Measurements from ENCODE around the gene RILPL1.
"Not testable (repeated sequence)": the region's sequence is repeated elsewhere in the genome, so short reads cannot be mapped to it uniquely, and the experiment has no call there.

RILPL1 gene

DNA sequence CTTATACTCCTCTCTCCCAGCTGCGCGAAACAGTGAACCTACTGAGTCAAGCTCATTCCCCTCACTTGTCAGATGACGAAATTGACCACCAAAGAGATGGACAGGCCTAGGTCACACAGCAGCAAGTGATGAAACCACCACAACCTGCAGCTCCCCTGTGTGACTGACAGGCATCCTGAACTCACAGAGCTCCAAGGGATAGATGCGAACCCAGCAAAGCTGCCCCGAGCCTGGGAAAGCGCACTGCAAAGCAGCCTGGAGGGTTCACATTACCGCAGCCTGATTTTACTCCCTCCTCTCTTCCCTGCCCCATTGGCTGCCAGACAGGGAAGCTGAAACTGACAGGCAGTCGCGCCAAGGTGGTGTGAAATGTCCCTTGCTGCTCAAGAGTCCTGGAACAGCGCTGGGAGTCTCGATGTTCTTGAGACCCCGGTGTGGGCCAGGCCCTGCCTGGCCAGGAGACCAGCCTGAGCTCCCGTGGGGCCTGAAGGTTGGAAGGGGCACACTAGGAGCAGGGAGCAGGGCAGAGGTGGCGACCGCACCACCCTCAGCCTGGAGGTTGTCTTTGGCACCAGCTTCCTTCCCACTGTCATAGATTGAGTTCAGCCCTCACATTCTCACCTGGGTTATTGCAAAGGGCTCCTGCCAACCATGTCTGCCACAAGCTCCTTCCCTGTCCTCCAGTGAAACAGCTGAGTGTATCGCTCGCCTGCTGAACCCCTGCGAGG lies 39.2 kb downstream of the RILPL1 start:
- DNase-seq = no peak

DNA sequence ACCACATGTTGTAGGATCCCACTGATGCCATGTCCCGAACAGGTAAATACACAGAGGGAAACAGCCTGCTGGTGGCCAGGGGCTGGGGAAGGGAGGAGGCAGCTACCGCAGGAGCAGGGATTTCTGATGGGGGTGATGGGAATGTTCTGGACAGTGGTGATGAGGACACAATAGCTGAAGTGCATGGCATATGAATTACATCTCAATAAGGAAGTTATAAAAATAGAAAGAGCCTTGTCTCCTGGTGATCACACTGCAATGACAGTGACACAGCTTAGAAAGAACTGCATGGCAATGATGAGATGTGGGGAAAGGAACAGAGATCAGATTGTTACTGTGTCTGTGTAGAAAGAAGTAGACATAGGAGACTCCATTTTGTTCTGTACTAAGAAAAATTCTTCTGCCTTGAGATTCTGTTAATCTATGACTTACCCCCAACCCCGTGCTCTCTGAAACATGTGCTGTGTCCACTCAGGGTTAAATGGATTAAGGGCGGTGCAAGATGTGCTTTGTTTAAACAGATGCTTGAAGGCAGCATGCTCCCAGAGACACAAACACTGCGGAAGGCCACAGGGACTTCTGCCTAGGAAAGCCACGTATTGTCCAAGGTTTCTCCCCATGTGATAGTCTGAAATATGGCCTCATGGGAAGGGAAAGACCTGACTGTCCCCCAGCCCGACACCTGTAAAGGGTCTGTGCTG lies 41.0 kb downstream of the RILPL1 start:
- DNase-seq = not testable (repeated sequence)

GRCh38 chr12:123491481-123491880 lies 42.0 kb downstream of the RILPL1 start:
- DNase-seq = no peak

- DNase-seq = no peak
These were observed 42.5 kb downstream of the RILPL1 start for GRCh38 chr12:123491056-123491455.

DNA sequence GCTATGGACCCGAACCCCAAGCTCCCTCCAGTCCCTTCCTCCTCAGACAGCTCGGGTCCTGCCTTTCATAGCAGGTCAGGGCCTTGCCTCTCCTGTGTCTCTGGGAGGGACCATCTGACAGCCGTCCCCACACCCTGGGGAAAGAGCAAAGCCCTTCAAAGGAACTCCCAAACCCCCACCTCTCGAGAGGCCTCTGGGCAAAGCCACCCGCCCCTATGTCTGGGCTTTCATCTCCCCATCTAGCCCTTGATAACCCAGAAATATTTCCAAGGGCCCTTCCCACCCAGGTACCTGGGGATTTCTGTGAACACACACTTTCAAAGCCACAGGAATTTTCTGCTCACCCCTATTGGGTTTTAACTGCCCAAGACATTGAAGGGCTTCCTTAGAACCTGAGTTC lies 43.4 kb downstream of the RILPL1 start:
- DNase-seq = no peak

DNA sequence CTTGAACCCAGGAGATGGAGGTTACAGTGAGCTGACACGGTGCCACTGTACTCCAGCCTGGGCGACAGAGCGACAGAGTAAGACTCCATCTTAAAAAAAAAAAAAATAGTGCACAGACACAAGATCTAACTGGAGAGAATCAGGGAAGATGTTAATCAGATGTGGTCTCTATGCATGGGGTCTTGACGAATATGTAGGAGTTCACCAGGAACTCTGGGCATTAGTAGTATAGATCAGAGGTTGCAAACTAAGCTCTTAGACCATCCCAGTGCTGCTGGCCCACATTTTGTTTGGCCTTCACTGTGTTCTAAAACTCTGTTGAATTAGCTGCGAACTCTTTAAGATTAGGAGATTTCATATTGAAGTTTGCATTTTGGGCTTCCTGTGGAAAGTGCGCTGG lies 43.9 kb downstream of the RILPL1 start:
- no peak for DNase-seq

- no peak for DNase-seq
These were observed 44.8 kb downstream of the RILPL1 start for GRCh38 chr12:123488539-123489230.

DNA sequence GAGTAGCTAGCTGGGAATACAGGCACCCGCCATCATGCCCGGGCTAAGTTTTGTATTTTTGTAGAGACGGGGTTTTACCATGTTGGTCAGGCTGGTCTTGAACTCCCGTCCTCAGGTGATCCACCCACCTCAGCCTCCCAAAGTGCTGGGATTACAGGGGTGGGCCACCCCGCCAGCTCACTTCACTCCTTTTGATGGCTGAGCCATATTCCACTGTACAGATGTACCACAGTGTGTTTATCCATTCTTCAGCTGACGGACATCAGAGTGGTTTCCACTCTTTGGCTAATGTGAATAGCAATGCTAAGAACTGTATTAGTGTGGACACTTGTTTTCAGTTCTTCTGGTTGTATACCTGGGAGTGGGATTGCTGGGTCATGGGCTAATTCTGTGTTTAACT lies 46.1 kb downstream of the RILPL1 start:
- no peak for DNase-seq

- DNase-seq = no peak
These were observed 47.8 kb downstream of the RILPL1 start for GRCh38 chr12:123485756-123486155.

GRCh38 chr12:123483602-123484248 lies 49.8 kb downstream of the RILPL1 start:
- DNase-seq = no peak

- no peak for DNase-seq
These were observed 50.6 kb downstream of the RILPL1 start for GRCh38 chr12:123482876-123483275.

DNA sequence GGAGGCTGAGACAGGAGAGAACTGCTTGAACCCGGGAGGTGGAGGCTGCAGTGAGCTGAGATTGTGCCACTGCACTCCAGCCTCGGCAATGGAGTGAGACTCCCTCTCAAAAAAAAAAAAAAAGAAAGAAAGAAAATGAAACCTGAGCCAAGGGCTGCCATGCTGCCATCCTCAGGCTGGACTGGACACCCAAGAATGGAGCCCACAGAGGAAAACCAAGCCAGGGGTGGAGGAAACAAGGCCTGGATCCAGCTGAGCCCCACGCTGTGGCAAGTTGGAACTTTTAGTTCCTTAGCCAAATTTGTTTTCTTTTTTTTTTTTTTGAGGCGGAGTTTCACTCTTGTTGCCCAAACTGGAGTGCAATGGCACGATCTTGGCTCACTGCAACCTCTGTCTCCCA lies 52.3 kb downstream of the RILPL1 start:
- not testable (repeated sequence) for DNase-seq

DNA sequence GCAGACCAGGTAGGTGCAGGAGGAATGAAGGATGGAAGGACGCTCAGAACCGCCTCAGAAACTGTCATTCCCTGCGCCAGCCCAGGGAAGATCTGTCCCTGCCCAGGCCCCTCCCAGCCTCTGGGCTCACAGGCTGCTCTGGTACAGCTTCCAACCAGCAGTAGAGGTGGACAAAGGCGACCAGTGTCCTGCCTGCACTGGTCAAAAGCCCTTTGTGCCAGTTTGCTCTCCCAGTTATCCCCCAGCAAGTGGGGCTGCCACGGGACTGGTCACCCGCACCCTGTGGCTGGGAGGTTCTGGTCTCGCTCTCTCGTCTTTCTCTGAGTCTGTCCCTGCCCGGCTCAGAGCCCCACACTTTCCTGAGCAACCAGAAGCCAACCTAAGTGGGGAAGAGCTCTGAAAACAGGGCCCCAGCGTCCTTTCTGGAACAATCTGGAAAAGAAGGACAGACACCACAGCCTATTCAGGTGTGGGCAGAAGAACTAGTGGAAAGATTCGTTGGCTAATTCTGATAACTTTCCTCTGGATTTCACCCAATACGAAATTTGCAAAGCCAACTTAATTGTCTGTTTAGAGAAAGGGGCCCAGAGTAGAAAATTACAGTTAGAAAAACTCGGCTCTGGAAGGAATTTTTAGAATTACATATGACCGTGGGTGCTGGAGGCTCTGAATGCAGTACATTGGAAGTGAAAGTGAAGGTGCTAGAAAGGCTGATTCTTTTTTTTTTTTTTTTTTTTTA lies 53.9 kb downstream of the RILPL1 start:
- no peak for DNase-seq

GRCh38 chr12:123478762-123479161 lies 54.8 kb downstream of the RILPL1 start:
- no peak for DNase-seq

GRCh38 chr12:123478069-123478468 lies 55.5 kb downstream of the RILPL1 start:
- DNase-seq = no peak

DNA sequence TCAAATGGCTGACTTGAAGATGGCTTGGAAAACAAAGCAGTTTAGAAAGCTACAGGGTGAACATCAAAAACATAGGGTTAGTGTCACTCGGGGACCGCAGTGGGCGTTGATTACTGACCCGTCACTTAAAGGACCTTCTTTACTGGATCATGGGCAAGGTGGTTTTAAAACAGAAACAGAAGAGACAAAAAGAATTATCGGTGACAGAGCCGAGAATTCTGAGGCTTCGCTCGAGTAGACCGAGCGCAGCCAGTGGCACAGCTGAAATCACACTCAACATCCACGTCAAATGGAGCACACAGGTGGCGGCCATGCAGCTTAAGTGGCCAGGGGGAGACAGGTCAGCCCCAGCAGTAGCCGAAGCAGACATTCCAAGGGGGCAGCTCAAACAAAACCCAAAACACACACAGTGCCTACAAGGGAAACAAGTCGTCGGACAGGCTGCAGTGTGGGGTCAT lies 58.2 kb downstream of the RILPL1 start:
- no peak for DNase-seq

GRCh38 chr12:123474485-123475245 lies 58.9 kb downstream of the RILPL1 start:
- DNase-seq = no peak

GRCh38 chr12:123472438-123472849 lies 61.1 kb downstream of the RILPL1 start:
- DNase-seq = no peak

DNA sequence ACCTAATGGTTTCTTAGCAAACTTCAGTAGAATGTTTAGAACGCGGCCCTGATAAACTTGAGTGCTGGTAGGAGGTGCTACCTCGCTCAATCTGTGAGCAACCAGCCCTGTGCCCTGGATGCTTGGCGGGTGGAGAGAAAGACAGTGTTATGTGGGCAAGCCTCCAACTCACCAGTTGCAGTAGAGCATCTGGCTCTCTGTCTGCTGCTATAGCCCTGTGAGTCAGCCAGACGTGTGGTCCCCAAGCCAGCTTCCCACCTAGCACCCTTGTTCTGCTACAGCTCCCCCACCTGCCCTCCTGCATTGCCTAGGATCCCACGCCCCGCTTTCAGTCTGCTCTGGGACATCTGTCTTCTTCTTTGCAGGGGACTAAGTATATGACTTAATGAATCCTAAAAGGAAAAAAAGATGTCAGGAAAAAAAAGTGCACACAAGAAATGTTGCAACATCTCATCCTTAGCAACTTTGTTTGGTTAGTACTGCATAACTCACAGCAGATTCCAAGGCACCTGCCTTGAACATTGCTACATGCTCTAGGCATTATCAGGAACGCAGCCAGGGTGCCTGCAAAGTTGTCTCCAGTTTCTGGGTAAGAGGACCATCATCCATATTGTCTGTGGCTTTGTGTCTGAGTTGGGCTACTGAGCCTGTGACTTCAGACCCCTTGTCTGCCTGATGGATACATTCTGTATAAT lies 62.0 kb downstream of the RILPL1 start:
- peak; percentile 73 for DNase-seq

GRCh38 chr12:123469978-123470377 lies 63.5 kb downstream of the RILPL1 start:
- no peak for DNase-seq

DNA sequence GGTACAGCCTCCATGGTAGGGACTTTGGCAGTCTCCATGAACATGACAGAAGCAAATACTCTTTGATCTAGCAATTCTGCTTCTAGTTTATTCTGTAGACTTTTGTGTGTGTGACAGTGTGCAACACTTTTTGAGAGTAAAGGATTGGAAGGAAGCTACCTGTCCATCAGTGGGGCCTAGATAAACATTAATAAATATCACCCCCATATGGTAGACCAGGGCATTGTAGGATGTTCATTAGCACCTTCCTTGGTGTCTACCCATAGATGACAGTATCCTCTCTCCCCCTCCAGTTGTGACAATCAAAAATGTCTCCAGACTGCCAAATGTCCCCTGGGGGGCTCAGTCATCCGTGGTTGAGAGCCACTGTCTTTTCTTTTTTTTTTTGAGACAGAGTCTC lies 64.7 kb downstream of the RILPL1 start:
- no peak for DNase-seq

All from fibroblast of skin of abdomen (primary cell).